ENCODE measurements around the gene ASTN2.

ASTN2 gene

DNA sequence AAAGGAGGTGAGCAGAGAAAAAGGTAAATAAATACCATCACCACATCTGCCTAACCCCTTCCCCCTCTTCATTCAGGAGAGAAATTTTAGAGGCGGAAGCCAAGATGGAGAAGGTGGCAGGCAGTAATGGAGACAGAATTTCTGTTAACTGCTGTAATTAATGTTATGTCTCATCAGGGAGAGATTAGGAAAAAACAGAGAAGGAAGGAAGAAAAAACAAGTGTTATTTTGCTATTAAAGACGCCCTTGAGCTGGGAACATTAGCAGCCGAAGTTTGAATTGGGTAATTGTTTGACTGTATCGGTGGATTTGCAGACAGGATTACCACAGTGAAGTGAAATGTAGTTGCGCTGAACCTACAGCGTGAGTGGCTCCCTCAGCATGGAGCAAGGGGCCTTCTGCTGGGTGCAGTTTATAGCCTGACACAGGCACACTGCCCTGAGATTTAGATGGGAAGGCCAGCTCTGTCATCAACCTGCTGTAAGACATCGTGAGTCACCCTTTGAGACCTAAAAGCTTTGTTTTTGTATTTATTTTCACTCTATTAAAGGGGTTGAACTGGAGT is 136.3 kb downstream of the ASTN2 start:
- TF ChIP-seq, protein P1, sequence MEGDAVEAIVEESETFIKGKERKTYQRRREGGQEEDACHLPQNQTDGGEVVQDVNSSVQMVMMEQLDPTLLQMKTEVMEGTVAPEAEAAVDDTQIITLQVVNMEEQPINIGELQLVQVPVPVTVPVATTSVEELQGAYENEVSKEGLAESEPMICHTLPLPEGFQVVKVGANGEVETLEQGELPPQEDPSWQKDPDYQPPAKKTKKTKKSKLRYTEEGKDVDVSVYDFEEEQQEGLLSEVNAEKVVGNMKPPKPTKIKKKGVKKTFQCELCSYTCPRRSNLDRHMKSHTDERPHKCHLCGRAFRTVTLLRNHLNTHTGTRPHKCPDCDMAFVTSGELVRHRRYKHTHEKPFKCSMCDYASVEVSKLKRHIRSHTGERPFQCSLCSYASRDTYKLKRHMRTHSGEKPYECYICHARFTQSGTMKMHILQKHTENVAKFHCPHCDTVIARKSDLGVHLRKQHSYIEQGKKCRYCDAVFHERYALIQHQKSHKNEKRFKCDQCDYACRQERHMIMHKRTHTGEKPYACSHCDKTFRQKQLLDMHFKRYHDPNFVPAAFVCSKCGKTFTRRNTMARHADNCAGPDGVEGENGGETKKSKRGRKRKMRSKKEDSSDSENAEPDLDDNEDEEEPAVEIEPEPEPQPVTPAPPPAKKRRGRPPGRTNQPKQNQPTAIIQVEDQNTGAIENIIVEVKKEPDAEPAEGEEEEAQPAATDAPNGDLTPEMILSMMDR (IDR thresholded peaks at IDR 0.05; ENCODE audit: low read depth, low read length), result no peak

DNA sequence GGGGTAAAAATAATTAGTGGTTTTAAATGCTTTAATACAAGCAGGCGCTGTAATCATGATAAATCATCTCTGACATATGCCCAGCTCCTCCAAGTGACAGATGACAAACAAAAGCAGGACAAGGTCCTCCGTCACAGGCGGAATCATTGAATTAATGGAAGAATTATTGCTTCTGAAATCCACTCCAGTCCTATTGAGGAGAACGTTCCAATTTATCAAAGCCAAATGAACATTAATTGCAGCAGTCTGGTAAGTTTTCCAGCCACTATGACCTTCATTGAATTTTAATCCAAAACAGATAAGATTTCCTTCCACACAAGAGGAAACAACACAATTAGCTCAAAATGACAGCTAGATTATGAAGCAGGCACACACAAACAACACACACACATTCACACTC is 136.8 kb downstream of the ASTN2 start:
- no peak overlapping the region for H3K4me3 ChIP-seq (ENCODE audit: low read depth, low read length)
- TF ChIP-seq, protein P1 (IDR thresholded peaks at IDR 0.05; ENCODE audit: low read depth, low read length), result no peak

More for the DNA sequence above, 136.3 kb downstream of the ASTN2 start:
- H3K4me3 ChIP-seq (ENCODE audit: low read depth, low read length), result no peak overlapping the region

DNA sequence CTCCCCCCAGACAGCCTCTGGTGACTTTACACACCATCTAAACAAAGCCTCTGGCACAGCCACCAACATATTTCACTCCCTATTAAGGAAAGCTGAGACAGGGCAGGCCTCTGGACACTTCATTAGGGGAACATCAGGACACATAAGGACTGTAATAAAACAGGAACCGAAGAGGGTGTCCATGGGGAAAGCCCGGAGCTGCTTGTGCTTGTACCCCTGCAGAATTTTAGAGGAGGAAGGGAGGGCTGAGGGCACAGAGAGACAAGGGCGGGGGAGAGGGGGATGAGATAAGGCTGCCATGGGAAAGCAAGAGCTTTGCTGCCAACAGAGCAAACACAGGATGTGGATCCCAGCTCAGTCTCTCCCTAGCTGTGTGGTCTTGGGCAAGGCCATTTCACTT is 138.4 kb downstream of the ASTN2 start:
- TF ChIP-seq, protein P1 (IDR thresholded peaks at IDR 0.05; ENCODE audit: low read depth, low read length), result no peak
- no peak overlapping the region for H3K4me3 ChIP-seq (ENCODE audit: low read depth, low read length)

DNA sequence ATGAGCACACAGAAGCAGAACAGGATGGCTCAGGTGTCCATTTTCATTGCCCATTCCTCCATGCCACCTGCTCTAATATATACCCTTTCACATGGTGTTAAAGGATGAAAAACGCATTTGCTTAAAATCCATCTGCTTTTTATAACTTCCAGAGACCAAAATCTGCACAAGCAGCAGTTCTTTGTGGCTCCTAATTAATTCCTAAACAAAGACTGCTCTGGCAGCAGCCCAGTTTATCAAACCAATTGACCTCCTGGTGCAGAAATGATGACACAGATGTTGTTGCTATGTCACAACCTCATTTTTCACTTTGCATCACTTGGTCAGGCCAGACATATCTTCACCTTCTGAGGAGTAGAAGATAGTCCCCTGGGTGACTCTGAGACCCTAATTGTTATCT is 141.2 kb downstream of the ASTN2 start:
- TF ChIP-seq, protein P1 (IDR thresholded peaks at IDR 0.05; ENCODE audit: low read depth, low read length), result no peak
- H3K4me3 ChIP-seq (ENCODE audit: low read depth, low read length), result no peak overlapping the region

DNA sequence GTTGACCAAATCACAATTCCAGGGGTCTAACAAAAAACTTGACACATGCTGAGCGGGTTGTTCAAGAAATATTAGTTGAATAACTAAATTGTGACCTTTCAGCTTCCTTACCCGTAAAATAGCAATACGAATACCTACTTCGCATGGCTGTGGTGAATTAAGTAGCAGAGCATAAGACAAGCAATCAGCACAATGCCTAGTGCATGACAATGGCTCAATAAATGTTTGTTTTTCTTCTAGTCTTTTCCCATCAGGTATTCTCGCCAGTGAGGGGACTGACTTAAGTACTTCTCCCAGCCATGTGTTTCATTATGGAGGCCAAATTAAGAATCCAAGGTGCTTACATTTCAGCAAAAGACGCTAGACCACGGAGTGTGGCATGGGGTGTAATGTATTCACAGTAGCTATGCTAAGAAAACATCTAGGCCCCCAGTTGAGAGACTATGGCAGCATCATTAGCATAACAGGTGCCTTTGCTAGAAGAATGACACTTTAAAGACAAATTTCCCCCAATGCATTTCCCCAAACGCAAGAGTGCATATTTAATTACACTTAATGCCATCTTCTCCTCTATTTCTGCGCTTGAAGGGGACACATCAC is 145.9 kb downstream of the ASTN2 start:
- no peak overlapping the region for H3K4me3 ChIP-seq (ENCODE audit: low read depth, low read length)
- TF ChIP-seq, protein P1 (IDR thresholded peaks at IDR 0.05; ENCODE audit: low read depth, low read length), result no peak

DNA sequence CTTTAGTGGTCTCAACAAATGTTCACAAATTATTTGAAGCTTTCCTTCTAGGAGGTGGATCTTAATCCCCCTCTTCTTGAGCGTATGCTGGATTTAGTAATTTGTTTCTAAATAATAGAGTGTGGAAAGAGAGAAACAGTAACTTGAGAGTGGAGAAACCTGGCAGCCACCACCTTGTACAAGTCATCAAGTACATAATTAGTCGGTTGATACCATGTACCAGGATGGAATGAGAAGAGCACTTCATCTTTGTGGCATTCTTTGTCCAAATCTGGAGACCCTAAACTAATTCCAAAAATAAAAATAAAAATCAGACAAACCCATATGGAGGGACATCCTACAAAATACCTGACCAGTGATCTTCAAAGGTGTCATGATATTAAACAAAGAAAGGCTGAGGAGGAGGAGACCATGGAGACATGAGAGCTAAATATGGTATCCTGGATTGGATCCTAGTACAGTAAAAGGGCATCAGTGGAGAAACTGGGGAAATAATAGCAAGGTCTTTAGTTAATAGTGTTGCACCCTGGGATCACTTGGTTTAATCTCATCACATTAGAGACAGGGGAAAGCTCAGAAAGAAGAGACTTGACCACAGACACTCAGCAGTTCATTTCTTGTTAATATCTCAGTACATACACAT is 147.9 kb downstream of the ASTN2 start:
- H3K4me3 ChIP-seq (ENCODE audit: low read depth, low read length), result no peak overlapping the region
- TF ChIP-seq, protein P1 (IDR thresholded peaks at IDR 0.05; ENCODE audit: low read depth, low read length), result no peak

DNA sequence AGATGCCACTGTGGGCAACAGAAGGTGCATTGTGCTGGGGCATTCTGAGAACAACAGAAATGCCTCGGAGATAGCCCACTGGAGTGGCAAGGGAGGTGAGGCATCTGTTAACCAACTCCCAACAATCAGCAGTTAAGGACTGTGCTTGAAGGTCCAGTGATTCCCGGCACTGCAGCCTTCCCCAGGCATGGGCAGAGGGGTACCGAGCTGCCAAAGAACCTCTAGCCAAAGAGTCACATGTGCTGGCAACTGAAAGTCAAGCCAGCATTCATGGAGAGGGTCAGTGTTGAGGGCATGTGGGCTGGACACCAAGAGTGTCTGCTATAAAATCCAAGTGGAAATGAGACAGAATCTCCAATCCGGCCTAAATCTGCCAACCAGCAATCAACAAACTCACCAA is 149.6 kb downstream of the ASTN2 start:
- TF ChIP-seq, protein P1 (IDR thresholded peaks at IDR 0.05; ENCODE audit: low read depth, low read length), result no peak
- no peak overlapping the region for H3K4me3 ChIP-seq (ENCODE audit: low read depth, low read length)
